GM12878 (cell line): ENCODE data around the gene RBPMS2.

Source experiments
- CHD4 ChIP-seq: fragments of 200-600 bp; sonication (generic); IDR thresholded peaks from 2 replicates; pipeline ENCODE4 v1.6.1; 2016; ENCODE audit warnings: mild to moderate bottlenecking
- POLR2A ChIP-seq: IDR thresholded peaks from 2 replicates; pipeline ENCODE4 v1.6.1; 2011; ENCODE audit warnings: low read depth, mild to moderate bottlenecking, low read length
- RFX5 ChIP-seq: IDR thresholded peaks from 2 replicates; pipeline ENCODE4 v1.6.1; 2011; ENCODE audit warnings: low read depth, low read length, improper control_type of control experiment

DNA sequence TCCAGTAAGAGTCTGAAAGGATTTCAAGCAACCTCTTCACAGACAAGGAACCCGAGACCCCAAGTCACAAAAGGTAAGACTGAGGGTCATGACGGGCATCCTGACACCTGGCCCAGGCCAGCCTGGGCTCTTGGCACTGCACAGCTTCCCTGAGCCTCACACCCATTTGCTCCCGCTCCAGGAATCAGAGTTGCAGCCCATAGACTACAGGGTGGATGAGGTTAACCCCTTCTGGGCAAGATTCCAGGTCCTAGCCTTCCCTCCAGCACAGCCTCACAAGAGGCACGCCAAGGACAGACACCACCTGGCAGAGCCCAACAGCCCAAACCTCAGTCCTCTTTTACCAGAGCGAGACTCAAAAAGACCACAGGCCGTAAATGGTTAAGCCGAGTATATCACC, 36.2 kb downstream of the RBPMS2 start:
- TF ChIP-seq CHD4 = no peak
- TF ChIP-seq RFX5 = no peak
- TF ChIP-seq POLR2A = no peak
